ENCODE data around the gene NPPA. TPM values are rescaled to one million over a fixed set of nuclear protein-coding genes. Genes with fewer than 3 reads are reported as not detected.

The NPPA gene
- total RNA-seq, 1 experiment from 2014 or later = not detected

DNA sequence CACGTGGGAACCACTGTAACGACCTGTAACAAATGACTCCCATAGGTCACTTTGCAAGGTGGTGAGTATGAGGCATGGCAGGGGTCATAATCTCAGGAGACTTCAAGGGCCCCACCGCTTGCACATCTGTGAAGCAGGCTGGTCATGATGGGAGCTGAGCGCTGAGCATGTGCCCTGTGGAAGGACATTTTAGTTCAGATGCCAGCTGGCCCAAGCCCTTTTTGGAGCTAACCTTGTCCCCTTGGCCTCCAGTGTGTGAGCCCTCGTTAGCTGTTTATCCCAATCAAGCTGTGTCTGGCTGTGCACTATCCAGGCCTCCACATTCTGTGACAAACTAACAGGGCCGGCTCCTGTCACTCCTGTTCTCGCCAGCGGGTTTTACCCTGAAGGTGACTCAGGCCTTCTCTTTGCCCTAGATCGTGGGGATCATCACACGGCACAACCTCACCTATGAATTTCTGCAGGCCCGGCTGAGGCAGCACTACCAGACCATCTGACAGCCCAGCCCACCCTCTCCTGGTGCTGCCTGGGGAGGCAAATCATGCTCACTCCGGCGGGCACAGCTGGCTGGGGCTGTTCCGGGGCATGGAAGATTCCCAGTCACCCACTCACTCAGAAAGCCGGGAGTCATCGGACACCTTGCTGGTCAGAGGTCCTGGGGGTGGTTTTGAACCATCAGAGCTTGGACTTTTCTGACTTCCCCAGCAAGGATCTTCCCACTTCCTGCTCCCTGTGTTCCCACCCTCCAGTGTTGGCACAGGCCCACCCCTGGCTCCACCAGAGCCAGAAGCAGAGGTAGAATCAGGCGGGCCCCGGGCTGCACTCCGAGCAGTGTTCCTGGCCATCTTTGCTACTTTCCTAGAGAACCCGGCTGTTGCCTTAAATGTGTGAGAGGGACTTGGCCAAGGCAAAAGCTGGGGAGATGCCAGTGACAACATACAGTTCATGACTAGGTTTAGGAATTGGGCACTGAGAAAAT lies 7.6 kb downstream of the NPPA start:
- no peaks in the 10 kb centered on the region for H3F3A ChIP-seq (ENCODE audit: low read length, unreplicated experiment)
- H3K4me1 ChIP-seq (ENCODE audit: insufficient read depth, low read length) = no peaks in the 10 kb centered on the region
- TF ChIP-seq, protein P1, sequence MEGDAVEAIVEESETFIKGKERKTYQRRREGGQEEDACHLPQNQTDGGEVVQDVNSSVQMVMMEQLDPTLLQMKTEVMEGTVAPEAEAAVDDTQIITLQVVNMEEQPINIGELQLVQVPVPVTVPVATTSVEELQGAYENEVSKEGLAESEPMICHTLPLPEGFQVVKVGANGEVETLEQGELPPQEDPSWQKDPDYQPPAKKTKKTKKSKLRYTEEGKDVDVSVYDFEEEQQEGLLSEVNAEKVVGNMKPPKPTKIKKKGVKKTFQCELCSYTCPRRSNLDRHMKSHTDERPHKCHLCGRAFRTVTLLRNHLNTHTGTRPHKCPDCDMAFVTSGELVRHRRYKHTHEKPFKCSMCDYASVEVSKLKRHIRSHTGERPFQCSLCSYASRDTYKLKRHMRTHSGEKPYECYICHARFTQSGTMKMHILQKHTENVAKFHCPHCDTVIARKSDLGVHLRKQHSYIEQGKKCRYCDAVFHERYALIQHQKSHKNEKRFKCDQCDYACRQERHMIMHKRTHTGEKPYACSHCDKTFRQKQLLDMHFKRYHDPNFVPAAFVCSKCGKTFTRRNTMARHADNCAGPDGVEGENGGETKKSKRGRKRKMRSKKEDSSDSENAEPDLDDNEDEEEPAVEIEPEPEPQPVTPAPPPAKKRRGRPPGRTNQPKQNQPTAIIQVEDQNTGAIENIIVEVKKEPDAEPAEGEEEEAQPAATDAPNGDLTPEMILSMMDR (conservative IDR thresholded peaks at IDR 0.05; ENCODE audit: low read depth, low read length) = no peak
- TF ChIP-seq EZH2 (IDR thresholded peaks at IDR 0.05; ENCODE audit: low read length, unreplicated experiment) (no peak), EZH2phosphoT487 (IDR thresholded peaks at IDR 0.05; ENCODE audit: borderline replicate concordance, low read length) (no peak)
- DNase-seq (no peak), ATAC-seq (no peak)
- no peaks in the 10 kb centered on the region for H3K9me2 ChIP-seq (replicated peaks; ENCODE audit: low read length)
- no peaks in the 10 kb centered on the region for H3K27me3 ChIP-seq (ENCODE audit: low read length)
- no peak overlapping the region for H3K27ac ChIP-seq (ENCODE audit: low read length)
- H3K9me3 ChIP-seq (ENCODE audit: low read length) = no peaks in the 10 kb centered on the region
- H3K9ac ChIP-seq (ENCODE audit: low read length) = no peak overlapping the region
- no peak overlapping the region for H3K4me3 ChIP-seq (ENCODE audit: low read length)
- no TSS peak for BruUV-seq (replicated peaks)
- no peaks in the 10 kb centered on the region for H4K20me1 ChIP-seq (ENCODE audit: low read length)
- H3K4me2 ChIP-seq (ENCODE audit: low read length) = no peak overlapping the region
- no peaks in the 10 kb centered on the region for H3K79me2 ChIP-seq (ENCODE audit: low read length)
- POLR2A ChIA-PET (ENCODE audit: unreplicated experiment) = no interaction called here
- intact Hi-C loops (cut with micrococcal nuclease) = no loop called here
- H2AFZ ChIP-seq (ENCODE audit: low read length) = no peak overlapping the region
- peaks cover 7% of the 10 kb centered on the region for H3K36me3 ChIP-seq (ENCODE audit: low read depth, low read length)
- CTCF ChIA-PET = interaction anchor here (0.6 kb wide), 1 partner anchor 51 kb away, joined by 3 read pairs; no protein-coding TSS in a partner anchor

DNA sequence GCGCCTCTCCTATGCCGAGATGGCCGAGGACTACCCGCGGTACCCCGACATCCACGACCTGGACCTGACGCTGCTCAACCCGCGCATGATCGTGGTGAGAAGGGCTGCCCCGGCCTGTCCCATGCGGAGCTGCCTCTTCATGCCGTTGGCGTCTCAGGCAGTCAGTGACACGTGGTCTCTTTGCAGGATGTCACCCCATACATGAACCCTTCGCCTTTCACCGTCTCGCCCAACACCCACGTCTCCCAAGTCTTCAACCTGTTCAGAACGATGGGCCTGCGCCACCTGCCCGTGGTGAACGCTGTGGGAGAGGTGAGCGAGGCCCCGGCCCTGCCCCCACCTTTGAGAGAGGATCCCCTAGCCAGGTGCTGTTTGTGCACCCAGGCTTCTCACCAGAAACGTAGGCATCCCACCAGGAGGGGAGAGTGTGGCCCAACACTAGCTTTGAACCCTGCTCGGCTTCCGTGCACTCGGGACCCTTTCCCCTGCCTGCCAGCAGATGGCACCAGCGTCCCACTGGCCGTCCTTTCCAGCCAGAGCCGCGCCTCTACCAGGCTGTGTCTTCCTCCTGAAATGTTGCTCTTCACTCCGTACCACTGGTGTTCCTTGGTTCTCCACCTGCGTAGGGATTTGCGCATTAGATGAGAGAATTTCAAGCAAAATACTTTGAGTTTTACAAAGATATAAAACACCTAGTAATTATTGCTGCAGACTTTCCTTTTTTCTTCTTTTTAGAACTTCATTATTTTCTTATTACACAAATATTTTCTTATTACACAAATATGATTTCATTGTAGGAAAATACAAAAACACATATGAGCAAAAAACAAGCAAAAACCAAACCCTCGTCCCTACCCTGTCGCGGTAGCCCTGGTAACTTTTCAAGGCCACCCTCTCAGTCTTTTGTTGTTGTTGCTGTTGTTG lies 9.0 kb downstream of the NPPA start:
- TF ChIP-seq, protein P1 (conservative IDR thresholded peaks at IDR 0.05; ENCODE audit: low read depth, low read length) = peak; percentile 95
- TF ChIP-seq EZH2phosphoT487 (IDR thresholded peaks at IDR 0.05; ENCODE audit: borderline replicate concordance, low read length) = no peak
- Histone ChIP-seq H3K9me2 (replicated peaks; ENCODE audit: low read length) (no peaks in the 10 kb centered on the region), H3F3A (ENCODE audit: low read length, unreplicated experiment) (no peaks in the 10 kb centered on the region), H3K4me1 (ENCODE audit: insufficient read depth, low read length) (no peaks in the 10 kb centered on the region), H3K9ac (ENCODE audit: low read length) (no peak overlapping the region), H2AFZ (ENCODE audit: low read length) (no peak overlapping the region), H3K4me2 (ENCODE audit: low read length) (no peak overlapping the region), H3K9me3 (ENCODE audit: low read length) (no peaks in the 10 kb centered on the region), H3K27me3 (ENCODE audit: low read length) (no peaks in the 10 kb centered on the region), H3K4me3 (ENCODE audit: low read length) (no peak overlapping the region), H3K36me3 (ENCODE audit: low read depth, low read length) (peaks cover 10% of the 10 kb centered on the region), H4K20me1 (ENCODE audit: low read length) (no peaks in the 10 kb centered on the region), H3K27ac (ENCODE audit: low read length) (no peak overlapping the region), H3K79me2 (ENCODE audit: low read length) (no peaks in the 10 kb centered on the region)
- ATAC-seq (peak; percentile 95), DNase-seq (peak; percentile 64)
- ChIA-PET POLR2A (ENCODE audit: unreplicated experiment) (no interaction called here), CTCF (interaction anchor here (0.5 to 1.1 kb wide), 7 partner anchors 14 to 188 kb away, joined by 3 to 7 read pairs (median 5); no protein-coding TSS in a partner anchor)
- BruUV-seq (replicated peaks) = no TSS peak
- intact Hi-C loops (cut with micrococcal nuclease) = loop anchor here (1.0 kb wide), 1 partner anchor 56 kb away; no protein-coding TSS in a partner anchor
